Body of pancreas (tissue), 4 donors: ENCODE data around the gene FSD2.

Source experiments
- CTCF ChIP-seq, 7 experiments: fragments of 450-650 bp in 4 of 7; fragments of 200-600 bp in 3 of 7; sonication (generic) in 3 of 7; IDR thresholded peaks; one replicate each; pipeline ENCODE4 v1.5.1; 2016 to 2019; ENCODE audit warnings: antibody characterized with exemption in 7 of 7
- POLR2A ChIP-seq, 3 donors: fragments of 450-650 bp; IDR thresholded peaks; one replicate each; pipeline ENCODE4 v1.6.1; 2016; ENCODE audit warnings: antibody characterized with exemption in 3 of 3, mild to moderate bottlenecking in 2 of 3

GRCh38 chr15:82763361-82764116 lies 42.3 kb downstream of the FSD2 start:
- no peak for TF ChIP-seq CTCF (IDR thresholded peaks at IDR 0.05)
- TF ChIP-seq POLR2A (IDR thresholded peaks at IDR 0.05): no peak
